Measurements from ENCODE around the gene OSBPL1A. TPM values are rescaled to one million over a fixed set of nuclear protein-coding genes. Genes with fewer than 3 reads are reported as not detected.
"Not testable (repeated sequence)": the region's sequence is repeated elsewhere in the genome, so short reads cannot be mapped to it uniquely, and the experiment has no call there.

Gene OSBPL1A
- total RNA-seq, 1 experiment from 2014 or later, result 34.6 TPM

- peaks cover 19% of the 10 kb centered on the region for H3K4me1 ChIP-seq (replicated peaks)
- peak; percentile 37 to 65 for DNase-seq (ENCODE audit: low read depth in 1 of 2, low spot score in 2 of 2)
- H3K4me3 ChIP-seq, result no peak overlapping the region
- H3K9me3 ChIP-seq (replicated peaks), result no peaks in the 10 kb centered on the region
- H3K36me3 ChIP-seq, result no peaks in the 10 kb centered on the region
- no peaks in the 10 kb centered on the region for H3K27me3 ChIP-seq (replicated peaks)
- H3K27ac ChIP-seq, result no peak overlapping the region
Measured at GRCh38 chr18:24185805-24186204, 211.8 kb downstream of the OSBPL1A start.

DNA sequence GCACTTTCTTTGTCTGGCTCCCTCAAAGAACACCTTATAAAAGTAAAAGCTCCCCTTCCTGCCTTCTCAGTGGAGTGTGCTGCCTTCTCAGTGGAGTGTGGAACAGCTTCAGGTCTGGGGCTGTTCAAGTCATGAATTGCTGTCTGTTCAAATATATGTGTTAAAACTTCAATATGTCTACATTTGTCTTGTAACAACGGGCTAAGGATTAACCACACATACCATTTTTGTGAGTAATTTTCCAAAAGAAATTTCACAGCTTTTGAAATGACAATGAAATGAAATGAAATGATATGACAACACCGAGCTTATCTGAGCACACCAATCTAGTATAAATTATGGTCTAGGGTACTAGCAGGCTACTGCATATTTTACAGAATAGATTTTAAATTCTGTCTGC, 215.8 kb downstream of the OSBPL1A start:
- Histone ChIP-seq H3K9me3 (replicated peaks) (no peaks in the 10 kb centered on the region), H3K27me3 (replicated peaks) (no peaks in the 10 kb centered on the region), H3K27ac (peak overlapping the region; percentile 43), H3K4me1 (replicated peaks) (peaks cover 19% of the 10 kb centered on the region), H3K4me3 (no peak overlapping the region), H3K36me3 (no peaks in the 10 kb centered on the region)
- DNase-seq (ENCODE audit: low read depth in 1 of 2, low spot score in 2 of 2), result peak in 1 of 2 experiments; percentile 15

- Histone ChIP-seq H3K4me3 (no peak overlapping the region), H3K27ac (no peak overlapping the region), H3K4me1 (replicated peaks) (peaks cover 13% of the 10 kb centered on the region), H3K27me3 (replicated peaks) (no peaks in the 10 kb centered on the region), H3K9me3 (replicated peaks) (no peaks in the 10 kb centered on the region), H3K36me3 (no peaks in the 10 kb centered on the region)
- no peak for DNase-seq (ENCODE audit: low read depth in 1 of 2, low spot score in 2 of 2)
Measured at GRCh38 chr18:24180048-24180447, 217.6 kb downstream of the OSBPL1A start.

- peaks cover 13% of the 10 kb centered on the region for H3K4me1 ChIP-seq (replicated peaks)
- no peaks in the 10 kb centered on the region for H3K27me3 ChIP-seq (replicated peaks)
- no peak for DNase-seq (ENCODE audit: low read depth in 1 of 2, low spot score in 2 of 2)
- no peak overlapping the region for H3K4me3 ChIP-seq
- H3K36me3 ChIP-seq, result 0 out of 2 replicates have a peak, but pooled peaks cover 5% of the 10 kb centered on the region
- no peak overlapping the region for H3K27ac ChIP-seq
- H3K9me3 ChIP-seq (replicated peaks), result no peaks in the 10 kb centered on the region
Measured at GRCh38 chr18:24177499-24178133, 220.0 kb downstream of the OSBPL1A start.

DNA sequence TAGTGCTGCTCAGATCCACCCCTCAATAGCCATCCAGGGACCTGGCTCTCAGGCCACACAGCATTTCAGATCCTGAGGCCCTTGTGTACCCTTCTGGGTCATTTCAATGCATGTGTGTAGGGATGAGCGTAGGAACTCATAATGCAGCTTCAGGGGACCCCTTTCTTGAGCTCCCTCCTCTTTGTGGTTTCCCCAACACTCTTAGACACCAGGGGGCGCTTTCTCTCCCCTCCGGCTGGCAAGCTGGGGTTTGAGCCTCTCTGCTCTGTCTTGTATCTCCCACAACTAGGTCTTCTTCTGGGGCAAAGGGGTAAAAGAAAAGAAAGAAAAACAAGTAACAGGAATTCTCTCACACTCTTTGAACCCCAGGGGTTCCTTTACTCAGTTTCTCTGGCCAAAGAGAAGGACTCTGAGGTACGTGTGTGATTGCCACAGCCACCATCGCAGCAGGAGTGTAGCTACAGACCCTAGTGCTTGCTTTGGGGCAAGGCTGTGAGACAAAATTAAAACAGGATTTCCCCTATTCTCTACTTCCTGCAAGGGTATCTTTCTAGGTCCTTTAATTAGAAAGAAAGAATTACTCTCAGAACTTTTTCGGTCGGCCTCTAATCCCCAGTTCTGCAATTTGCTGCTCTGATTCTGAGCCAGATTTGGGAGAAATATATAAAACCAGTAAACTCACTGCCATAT, 220.8 kb downstream of the OSBPL1A start:
- peak; percentile 56 to 72 for DNase-seq (ENCODE audit: low read depth in 1 of 2, low spot score in 2 of 2)
- Histone ChIP-seq H3K27me3 (replicated peaks) (no peaks in the 10 kb centered on the region), H3K4me3 (no peak overlapping the region), H3K27ac (no peak overlapping the region), H3K4me1 (replicated peaks) (peaks cover 6% of the 10 kb centered on the region), H3K9me3 (replicated peaks) (no peaks in the 10 kb centered on the region), H3K36me3 (0 out of 2 replicates have a peak, but pooled peaks cover 5% of the 10 kb centered on the region)

DNA sequence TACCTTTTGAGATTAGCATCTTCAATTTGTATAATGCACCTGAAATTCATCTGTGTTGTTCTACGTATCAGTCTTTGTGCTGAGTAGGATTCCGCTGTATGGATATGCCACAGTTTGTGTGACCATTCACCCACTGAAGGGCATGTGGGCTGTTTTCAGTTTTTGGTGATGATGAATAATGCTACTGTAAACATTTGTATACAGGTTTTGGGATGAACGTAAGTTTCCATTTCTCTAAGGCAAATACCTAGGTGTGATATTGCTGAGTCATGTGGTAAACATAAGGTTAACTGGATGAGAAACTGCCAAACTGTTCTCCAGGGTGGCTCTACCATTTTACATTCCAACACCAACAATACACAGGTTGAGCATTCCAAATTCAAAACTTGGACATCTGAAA, 223.6 kb downstream of the OSBPL1A start:
- no peak for DNase-seq (ENCODE audit: low read depth in 1 of 2, low spot score in 2 of 2)
- peaks cover 8% of the 10 kb centered on the region; the same call in 1 of the 2 replicates for H3K36me3 ChIP-seq
- no peak overlapping the region for H3K4me3 ChIP-seq

GRCh38 chr18:24170360-24170759, 227.3 kb downstream of the OSBPL1A start:
- H3K4me1 ChIP-seq (replicated peaks), result no peaks in the 10 kb centered on the region
- no peaks in the 10 kb centered on the region for H3K9me3 ChIP-seq (replicated peaks)
- H3K27ac ChIP-seq, result no peak overlapping the region
- H3K36me3 ChIP-seq, result peaks cover 13% of the 10 kb centered on the region; the same call in 1 of the 2 replicates
- DNase-seq (ENCODE audit: low read depth in 1 of 2, low spot score in 2 of 2), result no peak
- H3K27me3 ChIP-seq (replicated peaks), result no peaks in the 10 kb centered on the region
- H3K4me3 ChIP-seq, result no peak overlapping the region

More for the DNA sequence above, 223.6 kb downstream of the OSBPL1A start:
- H3K9me3 ChIP-seq (replicated peaks), result no peaks in the 10 kb centered on the region
- H3K27me3 ChIP-seq (replicated peaks), result no peaks in the 10 kb centered on the region
- no peaks in the 10 kb centered on the region for H3K4me1 ChIP-seq (replicated peaks)
- H3K27ac ChIP-seq, result no peak overlapping the region

DNA sequence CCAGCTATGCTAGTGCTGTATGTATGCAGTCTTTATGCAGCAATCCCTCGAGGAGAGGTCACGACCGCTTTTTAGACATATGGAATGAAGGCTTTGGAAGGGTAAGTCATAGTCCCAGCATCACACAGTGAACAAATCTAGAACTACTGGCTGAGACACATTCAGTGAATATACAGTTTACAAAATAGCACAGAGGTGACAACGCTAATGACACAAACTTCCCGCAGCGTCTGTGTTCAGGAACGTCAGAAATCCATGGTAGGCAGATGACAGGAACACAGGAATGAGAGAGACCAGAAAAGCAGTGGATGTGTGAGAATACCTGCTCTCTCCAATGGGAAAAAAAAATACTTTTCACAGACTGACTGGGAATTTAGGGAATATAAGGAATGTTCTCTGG, 229.1 kb downstream of the OSBPL1A start:
- no peaks in the 10 kb centered on the region for H3K4me1 ChIP-seq (replicated peaks)

DNA sequence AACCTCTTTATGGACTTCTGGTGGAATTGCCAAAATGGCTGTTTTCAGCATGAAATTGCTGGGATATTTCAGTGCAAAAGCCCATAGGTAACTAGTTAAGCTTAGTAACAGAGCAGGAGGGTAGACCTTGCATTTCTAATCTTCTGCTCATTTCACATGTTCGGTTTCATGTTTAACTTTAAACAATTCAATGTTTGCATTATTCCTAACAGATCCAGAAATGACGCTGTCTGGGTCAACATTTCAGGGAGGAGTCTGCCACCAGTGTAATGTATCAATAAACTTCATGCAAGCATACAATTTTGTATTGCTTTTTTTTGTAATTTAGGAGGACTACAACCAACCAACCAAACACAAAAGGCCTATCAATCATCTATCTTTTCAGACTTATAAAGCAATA, 236.3 kb downstream of the OSBPL1A start:
- no peak overlapping the region for H3K4me3 ChIP-seq
- no peak overlapping the region for H3K27ac ChIP-seq
- H3K27me3 ChIP-seq (replicated peaks), result no peaks in the 10 kb centered on the region
- H3K36me3 ChIP-seq, result peaks cover 20% of the 10 kb centered on the region
- no peaks in the 10 kb centered on the region for H3K9me3 ChIP-seq (replicated peaks)
- H3K4me1 ChIP-seq (replicated peaks), result no peaks in the 10 kb centered on the region
- DNase-seq (ENCODE audit: low read depth in 1 of 2, low spot score in 2 of 2), result no peak

More for the DNA sequence above, 229.1 kb downstream of the OSBPL1A start:
- no peak overlapping the region for H3K4me3 ChIP-seq
- no peak for DNase-seq (ENCODE audit: low read depth in 1 of 2, low spot score in 2 of 2)
- H3K36me3 ChIP-seq, result peaks cover 14% of the 10 kb centered on the region; the same call in 1 of the 2 replicates
- H3K27ac ChIP-seq, result no peak overlapping the region
- H3K9me3 ChIP-seq (replicated peaks), result no peaks in the 10 kb centered on the region
- no peaks in the 10 kb centered on the region for H3K27me3 ChIP-seq (replicated peaks)

DNA sequence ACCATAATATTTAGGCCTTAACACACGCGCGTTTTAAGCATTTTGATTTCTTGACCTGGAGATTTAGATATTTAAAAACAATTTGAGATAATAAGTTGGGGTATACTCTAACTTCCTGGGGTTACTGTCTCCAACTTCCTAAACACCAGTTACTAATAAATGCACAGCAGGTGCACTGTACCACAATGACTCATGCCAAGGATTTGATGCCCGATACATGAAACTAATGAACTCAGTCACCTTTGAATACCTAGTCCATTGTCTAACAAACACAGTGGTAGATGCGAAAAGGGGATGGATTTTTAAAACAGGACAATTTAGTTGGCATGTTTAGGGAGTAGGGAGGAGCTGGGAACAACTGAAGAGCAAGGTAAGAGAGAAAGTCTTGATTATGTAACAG, 237.5 kb downstream of the OSBPL1A start:
- no peak overlapping the region for H3K4me3 ChIP-seq
- DNase-seq (ENCODE audit: low read depth in 1 of 2, low spot score in 2 of 2), result no peak
- H3K9me3 ChIP-seq (replicated peaks), result no peaks in the 10 kb centered on the region
- no peaks in the 10 kb centered on the region for H3K4me1 ChIP-seq (replicated peaks)
- H3K27ac ChIP-seq, result no peak overlapping the region
- no peaks in the 10 kb centered on the region for H3K27me3 ChIP-seq (replicated peaks)
- H3K36me3 ChIP-seq, result peaks cover 26% of the 10 kb centered on the region

DNA sequence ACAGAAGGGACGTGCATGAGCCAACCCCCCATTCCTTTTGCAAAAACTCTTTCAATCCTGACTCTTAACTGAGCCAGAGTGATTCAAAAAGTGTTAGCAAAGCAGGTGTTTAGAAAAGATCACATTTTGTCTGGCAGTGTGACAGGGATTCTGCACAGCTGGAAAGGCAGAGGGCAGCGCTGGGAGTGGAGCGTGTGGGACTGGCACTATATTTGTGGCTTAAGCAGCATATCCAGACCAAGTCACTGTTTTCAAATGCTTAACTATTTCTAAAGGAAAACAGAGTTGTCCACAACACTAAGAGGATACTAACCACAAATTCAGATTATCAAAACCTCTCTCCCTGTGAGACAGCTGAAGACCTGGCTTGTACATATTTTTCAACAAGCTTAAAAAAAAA, 239.8 kb downstream of the OSBPL1A start:
- DNase-seq (ENCODE audit: low read depth in 1 of 2, low spot score in 2 of 2), result no peak
- Histone ChIP-seq H3K27me3 (replicated peaks) (no peaks in the 10 kb centered on the region), H3K4me1 (replicated peaks) (no peaks in the 10 kb centered on the region), H3K36me3 (peaks cover 20% of the 10 kb centered on the region), H3K9me3 (replicated peaks) (no peaks in the 10 kb centered on the region), H3K4me3 (no peak overlapping the region), H3K27ac (no peak overlapping the region)

GRCh38 chr18:24153397-24153796, 244.2 kb downstream of the OSBPL1A start:
- Histone ChIP-seq H3K4me3 (no peak overlapping the region), H3K9me3 (replicated peaks) (no peaks in the 10 kb centered on the region), H3K27me3 (replicated peaks) (no peaks in the 10 kb centered on the region), H3K4me1 (replicated peaks) (no peaks in the 10 kb centered on the region), H3K36me3 (peaks cover 8% of the 10 kb centered on the region), H3K27ac (no peak overlapping the region)
- DNase-seq (ENCODE audit: low read depth in 1 of 2, low spot score in 2 of 2), result no peak

- not testable (repeated sequence) for DNase-seq (ENCODE audit: low read depth in 1 of 2, low spot score in 2 of 2); H3K4me3 ChIP-seq; H3K27ac ChIP-seq; H3K36me3 ChIP-seq; H3K27me3 ChIP-seq (replicated peaks); H3K9me3 ChIP-seq (replicated peaks); H3K4me1 ChIP-seq (replicated peaks)
Measured at GRCh38 chr18:24149591-24149990, 248.0 kb downstream of the OSBPL1A start.

DNA sequence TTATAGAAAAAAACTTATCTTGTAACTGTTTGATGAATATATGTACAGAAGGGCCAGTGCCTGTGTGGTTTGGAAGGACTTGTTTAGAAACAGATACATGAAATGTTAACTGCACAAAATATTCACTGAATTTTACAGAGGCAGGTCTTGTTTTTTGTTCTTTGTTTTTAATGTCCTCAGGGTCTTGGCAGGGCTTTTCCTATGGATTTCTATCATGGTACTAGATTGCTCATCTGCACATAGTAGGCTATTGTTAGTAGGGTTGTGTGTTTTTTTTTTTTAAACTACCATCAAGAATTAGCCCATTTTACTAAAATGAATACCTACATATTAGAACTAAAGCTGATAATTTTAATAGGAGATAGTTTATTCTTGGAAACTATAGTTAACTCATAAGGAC, 255.2 kb downstream of the OSBPL1A start:
- H3K9me3 ChIP-seq (replicated peaks), result no peaks in the 10 kb centered on the region
- H3K27me3 ChIP-seq (replicated peaks), result no peaks in the 10 kb centered on the region
- H3K4me1 ChIP-seq (replicated peaks), result peaks cover 8% of the 10 kb centered on the region
- DNase-seq (ENCODE audit: low read depth in 1 of 2, low spot score in 2 of 2), result no peak
- no peaks in the 10 kb centered on the region for H3K36me3 ChIP-seq
- no peak overlapping the region for H3K27ac ChIP-seq
- no peak overlapping the region for H3K4me3 ChIP-seq

Data from SJSA1 (cell line).